Testis (tissue), 3 donors: ENCODE results near the gene JADE3. TPM values are rescaled to one million over a fixed set of nuclear protein-coding genes. Genes with fewer than 3 reads are reported as not detected.

Source experiments
- polyA plus RNA-seq: library from polyadenylated mRNA; stranded (reverse); fragments of 350-450 nt; fragmentation: Illumina TruSeq; extraction: RNeasy Lipid Tissue Mini Kit (QIAGEN cat#74804); gene quantifications from one replicate; pipeline ENCODE4 v1.2.3, GENCODE V29; 2014; ENCODE audit warnings: low read depth, low replicate concordance; ENCODE audit not compliant: insufficient read depth
- small RNA-seq, 2 donors: library from RNA; depleted of rRNA; stranded (forward); fragments of <200 nt; gene quantifications; one replicate each; pipeline ENCODE3, GENCODE V24; 2016
- total RNA-seq, 2 donors: library from RNA; depleted of rRNA; stranded (reverse); fragments of >200 nt; gene quantifications; one replicate each; pipeline ENCODE4 v1.2.3, GENCODE V29; 2016

The JADE3 gene
- total and polyA plus RNA-seq, 3 donors from 2014 or later, result 22.9 to 33.1 (median 23.0) TPM

Small RNA genes within 50 kb of the gene (small RNA-seq; reads per million reads assigned to genes)
- gene RNU6-1189P, result 0 reads per million in 2 donors

Other genes starting within 250 kb of the JADE3 start
- 1 to 10 TPM; 7.4 to 8.1 TPM for gene SLC9A7, start 153.3 kb upstream of the JADE3 start, total RNA-seq
- 2.6 TPM for gene SLC9A7, start 153.3 kb upstream of the JADE3 start, polyA plus RNA-seq
- gene RP2, start 75.4 kb upstream of the JADE3 start, total RNA-seq, result 1 to 10 TPM; 6.1 to 6.6 TPM
- gene RP2, start 75.4 kb upstream of the JADE3 start, polyA plus RNA-seq, result 7.8 TPM
- gene RGN, start 166.0 kb downstream of the JADE3 start, total RNA-seq, result 10 to 100 TPM in 1 of 2 donors, 1 to 10 TPM in 1; 8.1 to 10.6 TPM
- 6.5 TPM for gene RGN, start 166.0 kb downstream of the JADE3 start, polyA plus RNA-seq
- 10 to 100 TPM; 68.0 to 77.4 TPM for gene NDUFB11, start 232.3 kb downstream of the JADE3 start, total RNA-seq
- 41.3 TPM for gene NDUFB11, start 232.3 kb downstream of the JADE3 start, polyA plus RNA-seq
- gene RBM10, start 232.8 kb downstream of the JADE3 start, total RNA-seq, result 10 to 100 TPM; 28.5 to 41.3 TPM
- 20.4 TPM for gene RBM10, start 232.8 kb downstream of the JADE3 start, polyA plus RNA-seq